Measurements from ENCODE around the gene BFSP1. TPM values are rescaled to one million over a fixed set of nuclear protein-coding genes. Genes with fewer than 3 reads are reported as not detected.

The BFSP1 gene
- total RNA-seq, 2 experiments from 2014 or later = 0.19 TPM; not detected in 1

GRCh38 chr20:17488916-17489600 lies 42.1 kb downstream of the BFSP1 start:
- DNase-seq = no peak
- H3K36me3 Mint-ChIP-seq (ENCODE audit: low read depth) = no peaks in the 10 kb centered on the region
- intact Hi-C loops (cut with micrococcal nuclease) = no loop called here
- no peaks in the 10 kb centered on the region for H3K27me3 Mint-ChIP-seq (ENCODE audit: low read depth)
- H3K27ac Mint-ChIP-seq = no peak overlapping the region
- no peaks in the 10 kb centered on the region for H3K4me1 Mint-ChIP-seq (ENCODE audit: low read depth)
- no peak overlapping the region for H3K4me3 Mint-ChIP-seq
- H3K9me3 Mint-ChIP-seq = no peaks in the 10 kb centered on the region
- CTCF ChIA-PET = no interaction called here

DNA sequence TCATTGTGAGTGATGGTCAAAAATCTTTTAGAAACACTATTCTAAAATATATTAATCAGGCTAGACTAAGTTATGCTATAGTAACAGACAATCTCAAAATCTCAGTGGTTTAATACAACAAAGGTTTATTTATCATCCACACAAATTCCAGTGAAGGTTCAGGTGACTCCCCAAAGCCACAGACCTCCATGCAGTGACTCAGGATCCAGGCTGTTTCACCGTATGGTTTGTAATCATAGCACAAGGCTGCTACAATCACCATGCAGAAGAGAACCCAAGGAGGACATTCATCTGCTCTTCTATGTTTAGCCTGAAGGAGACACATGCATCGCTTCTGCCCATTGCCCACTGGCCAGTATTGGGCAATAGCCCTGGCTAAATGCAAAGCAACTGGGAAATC lies 46.2 kb downstream of the BFSP1 start:
- H3K27ac Mint-ChIP-seq = no peak overlapping the region
- H3K4me1 Mint-ChIP-seq (ENCODE audit: low read depth) = no peaks in the 10 kb centered on the region
- DNase-seq = no peak
- intact Hi-C loops (cut with micrococcal nuclease) = no loop called here
- H3K4me3 Mint-ChIP-seq = no peak overlapping the region
- H3K9me3 Mint-ChIP-seq = no peaks in the 10 kb centered on the region
- CTCF ChIA-PET = no interaction called here
- H3K36me3 Mint-ChIP-seq (ENCODE audit: low read depth) = no peaks in the 10 kb centered on the region
- H3K27me3 Mint-ChIP-seq (ENCODE audit: low read depth) = peaks cover 4% of the 10 kb centered on the region

- no peak overlapping the region for H3K4me3 Mint-ChIP-seq
- no peaks in the 10 kb centered on the region for H3K36me3 Mint-ChIP-seq (ENCODE audit: low read depth)
- H3K4me1 Mint-ChIP-seq (ENCODE audit: low read depth) = no peaks in the 10 kb centered on the region
- H3K27ac Mint-ChIP-seq = no peak overlapping the region
- CTCF ChIA-PET = interaction anchor here (0.6 kb wide), 1 partner anchor 234 kb away, joined by 5 read pairs; no protein-coding TSS in a partner anchor
- H3K27me3 Mint-ChIP-seq (ENCODE audit: low read depth) = peaks cover 4% of the 10 kb centered on the region
- intact Hi-C loops (cut with micrococcal nuclease) = no loop called here
- no peaks in the 10 kb centered on the region for H3K9me3 Mint-ChIP-seq
- no peak for DNase-seq
Observed at GRCh38 chr20:17482536-17482935, 48.6 kb downstream of the BFSP1 start.

DNA sequence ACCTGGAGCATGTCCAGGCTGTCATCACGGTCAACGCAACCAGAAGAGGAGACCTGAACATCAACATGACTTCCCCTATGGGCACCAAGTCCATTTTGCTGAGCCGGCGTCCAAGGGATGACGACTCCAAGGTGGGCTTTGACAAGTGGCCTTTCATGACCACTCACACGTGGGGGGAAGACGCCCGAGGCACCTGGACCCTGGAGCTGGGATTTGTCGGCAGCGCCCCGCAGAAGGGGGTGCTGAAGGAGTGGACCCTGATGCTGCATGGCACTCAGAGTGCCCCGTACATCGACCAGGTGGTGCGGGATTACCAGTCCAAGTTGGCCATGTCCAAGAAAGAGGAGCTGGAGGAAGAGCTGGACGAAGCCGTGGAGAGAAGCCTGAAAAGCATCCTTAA lies 49.5 kb downstream of the BFSP1 start:
- no peak overlapping the region for H3K27ac Mint-ChIP-seq
- peaks cover 4% of the 10 kb centered on the region for H3K27me3 Mint-ChIP-seq (ENCODE audit: low read depth)
- no peaks in the 10 kb centered on the region for H3K9me3 Mint-ChIP-seq
- DNase-seq = no peak
- intact Hi-C loops (cut with micrococcal nuclease) = no loop called here
- no peaks in the 10 kb centered on the region for H3K4me1 Mint-ChIP-seq (ENCODE audit: low read depth)
- CTCF ChIA-PET = no interaction called here
- H3K36me3 Mint-ChIP-seq (ENCODE audit: low read depth) = no peaks in the 10 kb centered on the region
- no peak overlapping the region for H3K4me3 Mint-ChIP-seq

DNA sequence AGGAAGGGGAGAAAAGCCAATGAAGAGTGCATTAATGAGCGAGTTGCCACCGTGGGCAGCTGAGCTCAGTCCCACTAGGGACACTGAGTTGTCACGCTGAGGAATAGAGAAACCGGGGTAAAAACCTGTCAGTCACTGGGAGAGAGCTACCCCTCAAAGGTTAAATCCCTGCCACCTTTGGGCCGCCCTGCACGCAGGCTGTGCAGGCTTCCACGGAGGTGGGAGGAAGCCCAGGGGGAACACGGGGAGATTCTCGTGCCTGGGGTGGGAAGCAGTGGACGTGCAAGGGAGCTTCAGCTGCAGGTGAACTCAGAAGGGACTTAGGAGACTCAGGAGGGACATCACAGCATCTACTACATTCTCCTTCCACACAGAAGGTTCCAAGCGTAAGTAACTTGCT lies 50.5 kb downstream of the BFSP1 start:
- intact Hi-C loops (cut with micrococcal nuclease) = no loop called here
- CTCF ChIA-PET = interaction anchor here (0.7 kb wide), 1 partner anchor 901 kb away, joined by 4 read pairs; no protein-coding TSS in a partner anchor
- Mint-ChIP-seq H3K4me1 (ENCODE audit: low read depth) (no peaks in the 10 kb centered on the region), H3K27ac (no peak overlapping the region), H3K27me3 (ENCODE audit: low read depth) (peaks cover 4% of the 10 kb centered on the region), H3K36me3 (ENCODE audit: low read depth) (no peaks in the 10 kb centered on the region), H3K9me3 (no peaks in the 10 kb centered on the region), H3K4me3 (no peak overlapping the region)
- DNase-seq = no peak

DNA sequence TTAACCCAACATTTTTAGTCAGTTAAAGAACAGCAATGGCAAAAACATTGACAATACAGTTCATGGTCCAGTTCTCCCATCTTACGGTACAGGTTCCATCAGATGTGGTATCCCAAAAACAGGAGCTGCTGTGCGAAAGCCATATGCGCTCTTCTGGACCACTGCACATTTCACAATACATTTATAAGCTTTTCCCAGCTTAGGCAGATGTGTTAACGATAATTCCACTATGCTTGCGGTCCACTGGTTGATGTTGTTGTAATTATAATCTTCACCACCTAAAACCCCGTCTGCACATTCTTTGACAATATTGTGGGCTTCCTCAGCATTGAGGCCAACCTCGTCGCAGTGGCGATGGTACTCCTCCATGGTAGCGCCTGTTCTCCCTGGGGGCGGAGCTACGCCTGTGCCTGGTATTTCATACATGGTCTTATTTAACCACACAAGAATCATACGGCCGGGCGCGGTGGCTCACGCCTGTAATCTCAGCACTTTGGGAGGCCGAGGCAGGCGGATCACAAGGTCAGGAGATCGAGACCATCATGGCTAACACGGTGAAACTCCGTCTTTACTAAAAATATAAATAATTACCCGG lies 52.0 kb downstream of the BFSP1 start:
- H3K36me3 Mint-ChIP-seq (ENCODE audit: low read depth) = no peaks in the 10 kb centered on the region
- no peak overlapping the region for H3K4me3 Mint-ChIP-seq
- no peaks in the 10 kb centered on the region for H3K4me1 Mint-ChIP-seq (ENCODE audit: low read depth)
- H3K9me3 Mint-ChIP-seq = no peaks in the 10 kb centered on the region
- CTCF ChIA-PET = interaction anchor here (0.6 to 0.7 kb wide), 2 partner anchors 10 to 38 kb away, joined by 3 to 4 read pairs; no protein-coding TSS in a partner anchor
- no peak overlapping the region for H3K27ac Mint-ChIP-seq
- no peak for DNase-seq
- peaks cover 4% of the 10 kb centered on the region for H3K27me3 Mint-ChIP-seq (ENCODE audit: low read depth)
- intact Hi-C loops (cut with micrococcal nuclease) = no loop called here

DNA sequence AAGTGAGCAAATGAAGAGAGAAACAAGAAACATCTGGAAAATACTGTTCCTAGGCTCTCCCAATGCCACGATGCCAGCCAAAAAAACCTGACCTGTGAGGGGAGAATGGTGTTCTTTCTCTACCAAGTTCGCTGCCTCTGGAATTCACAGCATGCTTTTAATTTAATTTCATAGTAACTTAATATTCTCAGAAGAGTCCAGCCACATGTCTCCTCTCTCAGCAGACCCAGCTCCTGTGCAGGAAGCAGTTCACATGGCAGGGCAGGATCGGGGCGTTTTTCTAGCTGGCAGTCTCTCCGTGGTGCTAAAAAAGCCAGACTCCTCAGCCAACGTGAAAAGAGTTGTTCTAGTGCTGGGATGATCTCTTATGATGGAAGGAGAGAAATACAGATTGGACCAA lies 57.5 kb downstream of the BFSP1 start:
- no peaks in the 10 kb centered on the region for H3K9me3 Mint-ChIP-seq
- H3K36me3 Mint-ChIP-seq (ENCODE audit: low read depth) = no peaks in the 10 kb centered on the region
- no peaks in the 10 kb centered on the region for H3K27me3 Mint-ChIP-seq (ENCODE audit: low read depth)
- no peaks in the 10 kb centered on the region for H3K4me1 Mint-ChIP-seq (ENCODE audit: low read depth)
- H3K27ac Mint-ChIP-seq = no peak overlapping the region
- no peak overlapping the region for H3K4me3 Mint-ChIP-seq
- CTCF ChIA-PET = no interaction called here
- DNase-seq = no peak
- intact Hi-C loops (cut with micrococcal nuclease) = no loop called here

GRCh38 chr20:17471606-17472187 lies 59.5 kb downstream of the BFSP1 start:
- Mint-ChIP-seq H3K27ac (no peak overlapping the region), H3K9me3 (no peaks in the 10 kb centered on the region), H3K36me3 (ENCODE audit: low read depth) (no peaks in the 10 kb centered on the region), H3K27me3 (ENCODE audit: low read depth) (no peaks in the 10 kb centered on the region), H3K4me1 (ENCODE audit: low read depth) (no peaks in the 10 kb centered on the region), H3K4me3 (no peak overlapping the region)
- CTCF ChIA-PET = no interaction called here
- intact Hi-C loops (cut with micrococcal nuclease) = no loop called here
- DNase-seq = no peak

- Mint-ChIP-seq H3K36me3 (ENCODE audit: low read depth) (no peaks in the 10 kb centered on the region), H3K4me1 (ENCODE audit: low read depth) (no peaks in the 10 kb centered on the region), H3K9me3 (no peaks in the 10 kb centered on the region), H3K27me3 (ENCODE audit: low read depth) (no peaks in the 10 kb centered on the region), H3K4me3 (no peak overlapping the region), H3K27ac (no peak overlapping the region)
- intact Hi-C loops (cut with micrococcal nuclease) = no loop called here
- CTCF ChIA-PET = no interaction called here
- no peak for DNase-seq
Observed at GRCh38 chr20:17470973-17471372, 60.2 kb downstream of the BFSP1 start.

DNA sequence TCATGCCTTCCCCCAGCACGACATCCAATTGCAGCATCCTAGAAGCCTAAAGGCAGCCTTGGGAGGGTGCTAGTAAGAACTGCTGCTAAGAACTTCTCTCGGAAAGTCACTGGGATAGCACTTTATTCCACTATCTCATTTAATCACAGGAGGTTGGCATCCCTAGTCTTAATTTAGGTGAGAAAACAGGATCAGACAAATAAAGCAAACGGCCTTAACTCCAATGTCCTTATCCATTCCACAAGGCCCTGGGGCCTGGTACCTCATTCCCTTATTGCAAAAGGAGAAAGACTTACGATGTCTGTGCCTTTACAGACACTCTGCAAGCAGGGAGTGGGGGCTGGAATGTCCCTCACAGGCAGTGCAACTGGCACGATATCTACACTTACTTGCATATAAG lies 60.7 kb downstream of the BFSP1 start:
- CTCF ChIA-PET = no interaction called here
- no peaks in the 10 kb centered on the region for H3K9me3 Mint-ChIP-seq

DNA sequence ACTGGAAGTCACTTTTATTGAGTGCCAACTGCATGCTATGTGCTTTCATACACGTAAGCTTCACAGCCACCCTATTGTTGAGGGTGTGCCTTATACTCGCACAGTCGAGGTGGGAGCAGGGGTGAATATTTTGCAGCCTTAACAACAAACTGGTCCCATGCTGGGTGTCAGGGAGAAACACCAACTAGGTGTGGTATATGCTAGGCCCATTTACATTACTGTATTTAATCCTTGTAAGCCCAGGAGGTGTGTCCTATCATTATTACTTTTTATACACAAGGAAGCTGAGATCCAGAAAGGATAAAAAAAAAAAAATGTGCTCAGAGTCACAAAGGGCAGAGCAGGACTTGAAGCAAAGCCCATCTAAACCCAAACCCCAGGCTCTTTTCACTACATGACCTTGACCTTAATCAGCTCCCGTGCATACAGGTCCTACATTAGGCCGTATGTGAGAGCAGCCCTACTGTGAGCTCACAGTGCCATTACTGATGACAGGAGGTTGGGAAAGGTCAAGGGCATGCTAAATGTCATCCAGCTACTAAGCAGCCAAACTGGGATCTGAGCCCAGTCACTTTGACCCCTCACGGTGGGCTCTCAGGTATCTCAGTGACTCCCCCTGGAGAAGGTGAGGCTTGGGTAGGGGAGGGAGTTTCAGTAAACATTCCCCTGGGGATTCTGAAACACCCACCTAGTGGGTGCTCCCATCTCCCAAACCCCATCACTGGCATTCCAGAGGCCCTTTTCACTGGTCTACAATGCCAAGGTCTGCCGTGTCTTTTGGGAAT lies 61.7 kb downstream of the BFSP1 start:
- no peaks in the 10 kb centered on the region for H3K4me1 Mint-ChIP-seq (ENCODE audit: low read depth)
- CTCF ChIA-PET = interaction anchor here (0.6 kb wide), 1 partner anchor 9 kb away, joined by 4 read pairs; no protein-coding TSS in a partner anchor
- no peaks in the 10 kb centered on the region for H3K27me3 Mint-ChIP-seq (ENCODE audit: low read depth)
- no peak overlapping the region for H3K27ac Mint-ChIP-seq
- DNase-seq = no peak
- no peaks in the 10 kb centered on the region for H3K9me3 Mint-ChIP-seq
- H3K4me3 Mint-ChIP-seq = no peak overlapping the region
- no peaks in the 10 kb centered on the region for H3K36me3 Mint-ChIP-seq (ENCODE audit: low read depth)
- intact Hi-C loops (cut with micrococcal nuclease) = no loop called here

More for the DNA sequence above, 60.7 kb downstream of the BFSP1 start:
- Mint-ChIP-seq H3K4me3 (no peak overlapping the region), H3K4me1 (ENCODE audit: low read depth) (no peaks in the 10 kb centered on the region), H3K27ac (no peak overlapping the region), H3K27me3 (ENCODE audit: low read depth) (no peaks in the 10 kb centered on the region), H3K36me3 (ENCODE audit: low read depth) (no peaks in the 10 kb centered on the region)
- intact Hi-C loops (cut with micrococcal nuclease) = no loop called here
- no peak for DNase-seq

DNA sequence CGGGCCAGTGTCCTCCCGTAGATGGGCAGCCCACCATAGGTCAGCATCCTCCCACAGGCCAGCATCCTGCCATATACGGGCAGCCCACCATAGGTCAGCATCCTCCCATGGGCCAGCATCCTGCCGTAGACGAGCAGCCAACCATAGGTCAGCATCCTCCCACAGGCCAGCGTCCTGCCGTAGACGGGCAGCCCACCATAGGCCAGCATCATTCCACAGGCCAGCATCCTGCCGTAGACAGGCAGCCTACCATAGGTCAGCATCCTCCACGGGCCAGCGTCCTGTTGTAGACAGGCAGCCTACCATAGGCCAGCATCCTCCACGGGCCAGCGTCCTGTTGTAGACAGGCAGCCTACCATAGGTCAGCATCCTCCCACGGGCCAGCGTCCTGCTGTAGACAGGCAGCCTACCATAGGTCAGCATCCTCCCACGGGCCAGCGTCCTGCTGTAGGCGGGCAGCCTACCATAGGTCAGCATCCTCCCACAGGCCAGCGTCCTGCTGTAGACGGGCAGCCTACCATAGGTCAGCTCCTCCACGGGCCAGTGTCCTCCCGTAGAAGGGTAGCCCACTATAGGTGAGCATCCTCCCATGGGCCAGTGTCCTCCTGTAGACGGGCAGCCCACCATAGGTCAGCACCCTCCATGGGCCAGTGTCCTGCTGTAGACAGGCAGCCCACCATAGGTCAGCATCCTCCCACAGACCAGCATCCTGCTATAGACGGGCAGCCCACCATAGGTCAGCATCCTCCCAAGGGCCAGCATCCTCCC lies 62.9 kb downstream of the BFSP1 start:
- H3K36me3 Mint-ChIP-seq (ENCODE audit: low read depth) = no peaks in the 10 kb centered on the region
- CTCF ChIA-PET = no interaction called here
- H3K9me3 Mint-ChIP-seq = no peaks in the 10 kb centered on the region
- H3K27ac Mint-ChIP-seq = no peak overlapping the region
- no peaks in the 10 kb centered on the region for H3K4me1 Mint-ChIP-seq (ENCODE audit: low read depth)
- no peak for DNase-seq
- H3K27me3 Mint-ChIP-seq (ENCODE audit: low read depth) = no peaks in the 10 kb centered on the region
- intact Hi-C loops (cut with micrococcal nuclease) = no loop called here
- no peak overlapping the region for H3K4me3 Mint-ChIP-seq

Data from activated naive CD4-positive, alpha-beta T cell treated with anti-CD3 and anti-CD28 coated beads for 36 hours (primary cell).